Panc1 (cell line): Measurements from ENCODE around the gene ABCC4. TPM values are rescaled to one million over a fixed set of nuclear protein-coding genes. Genes with fewer than 3 reads are reported as not detected.

ENCODE experiments used
- ATAC-seq: fragments of 200-7000 bp; cut with Tn5 transposase; 2 replicates; pipeline ENCODE4 v1.9.1; 2020; ENCODE audit warnings: mild to moderate bottlenecking, moderate library complexity
- BruUV-seq: library from RNA; stranded (reverse); fragments of 400-500 nt; replicated peaks from 2 replicates; lab custom pipeline; 2021; lab: Mats Ljungman, UMichigan
- CTCF ChIA-PET: fragments of 300-600 bp; sonication (Branson Sonifier 250); formaldehyde crosslinking; loops from one replicate; lab custom pipeline; 2022; ENCODE audit warnings: antibody characterized with exemption; lab: Charles Lee
- POLR2A ChIA-PET: fragments of 300-600 bp; sonication (Branson Sonifier 250); formaldehyde crosslinking; loops from one replicate; lab custom pipeline; 2022; ENCODE audit warnings: antibody characterized with exemption; lab: Charles Lee
- DNase-seq: peaks from one replicate; pipeline ENCODE4 v3.0.0-alpha.2; 2010; ENCODE audit warnings: low read depth, low spot score
- H3K27ac ChIP-seq: 2 replicates; pipeline ENCODE4 v1.5.1; 2011; ENCODE audit warnings: mild to moderate bottlenecking, low read length, inconsistent platforms
- H3K27me3 ChIP-seq: fragments of 200-500 bp; sonication (Bioruptor generic); 2 replicates; pipeline ENCODE4 v1.6.0; 2014; ENCODE audit warnings: low read length, inconsistent platforms; ENCODE audit not compliant: control insufficient read depth, insufficient read depth
- H3K36me3 ChIP-seq: fragments of 200-500 bp; sonication (Bioruptor generic); 2 replicates; pipeline ENCODE4 v1.5.1; 2014; ENCODE audit warnings: inconsistent platforms, mild to moderate bottlenecking, low read length, moderate library complexity; ENCODE audit not compliant: control insufficient read depth, insufficient read depth
- H3K4me1 ChIP-seq: 2 replicates; pipeline ENCODE4 v1.5.1; 2011; ENCODE audit warnings: inconsistent platforms, mild to moderate bottlenecking, low read length, moderate library complexity; ENCODE audit not compliant: control insufficient read depth, insufficient read depth
- H3K4me3 ChIP-seq, 2 experiments: 2 replicates each; pipeline ENCODE4 v1.5.1; 2011 to 2012; ENCODE audit warnings: low read depth in 2 of 2, low read length in 2 of 2, mild to moderate bottlenecking in 2 of 2, inconsistent platforms in 1 of 2, moderate library complexity in 1 of 2
- H3K9me3 ChIP-seq: fragments of 200-500 bp; sonication (Bioruptor generic); 2 replicates; pipeline ENCODE4 v1.5.1; 2014; ENCODE audit warnings: low read depth, mild to moderate bottlenecking, inconsistent platforms, low read length, moderate library complexity; ENCODE audit not compliant: control insufficient read depth, insufficient read depth
- POLR2AphosphoS5 ChIP-seq: IDR thresholded peaks from 2 replicates; pipeline ENCODE4 v1.6.1; 2012; ENCODE audit warnings: mild to moderate bottlenecking, low read depth, low read length, moderate library complexity
- REST ChIP-seq, 2 experiments: IDR thresholded peaks; 2 replicates each; pipeline ENCODE4 v1.6.1; 2011 to 2012; ENCODE audit warnings: low read depth in 2 of 2, control low read depth in 1 of 2, low read length in 1 of 2, mild to moderate bottlenecking in 1 of 2, moderate library complexity in 1 of 2; ENCODE audit not compliant: insufficient read depth in 1 of 2
- SIN3A ChIP-seq: IDR thresholded peaks from 2 replicates; pipeline ENCODE4 v1.6.1; 2012; ENCODE audit warnings: low read depth, mild to moderate bottlenecking, low read length, moderate library complexity, borderline replicate concordance; ENCODE audit not compliant: insufficient read depth
- TCF7L2 ChIP-seq: IDR thresholded peaks from 2 replicates; pipeline ENCODE4 v1.6.1; 2011; ENCODE audit warnings: mild to moderate bottlenecking, low read depth, low read length, inconsistent platforms
- in situ Hi-C: cut with HindIII; loops from 2 replicates; pipeline ENCODE4 v1.10.0; 2016; ENCODE audit warnings: low sequenced_read_pairs, low pct_unique_long_range_greater_than_20kb
- intact Hi-C: fragments of 100-400 bp; cut with micrococcal nuclease; formaldehyde crosslinking; loops from one replicate; pipeline ENCODE4 v1.10.0; 2022; ENCODE audit not compliant: unreplicated experiment
- total RNA-seq: library from RNA; stranded (reverse); gene quantifications from one replicate; pipeline ENCODE4 v1.2.1, GENCODE V29; 2021; ENCODE audit not compliant: unreplicated experiment
- TF ChIP-seq, protein P1 (sequence below): fragments of 450-650 bp; IDR thresholded peaks from 2 replicates; pipeline ENCODE4 v1.5.1; 2017; ENCODE audit warnings: mild to moderate bottlenecking

Gene ABCC4
- total RNA-seq, 1 experiment from 2014 or later, result 69.3 TPM

DNA sequence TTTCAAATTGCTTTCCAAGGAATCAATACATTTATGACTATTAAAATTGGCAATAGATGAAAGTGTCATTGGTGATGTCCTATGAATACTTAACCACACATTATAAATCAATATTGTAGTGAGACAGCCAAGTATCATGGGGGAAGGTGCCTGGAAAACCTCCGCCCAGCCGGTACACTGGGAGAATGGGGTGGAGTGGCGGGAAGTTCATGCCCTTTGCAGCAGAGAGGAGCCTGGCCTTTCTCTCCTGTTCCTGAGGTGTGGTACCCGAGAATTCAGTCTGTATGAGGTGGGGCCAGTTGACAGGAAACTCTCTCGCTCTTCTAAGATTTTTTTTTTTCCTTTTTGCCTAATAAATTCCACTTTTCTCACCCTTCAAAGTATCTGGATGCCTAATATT, 25.4 kb upstream of the ABCC4 start:
- DNase-seq, result no peak
- H3K36me3 ChIP-seq, result no peaks in the 10 kb centered on the region
- H3K4me3 ChIP-seq, result no peak overlapping the region
- H3K4me1 ChIP-seq, result no peaks in the 10 kb centered on the region
- no peak for ATAC-seq
- intact Hi-C loops, result no loop called here
- CTCF ChIA-PET, result no interaction called here
- H3K27ac ChIP-seq, result no peak overlapping the region
- no peaks in the 10 kb centered on the region for H3K27me3 ChIP-seq
- in situ Hi-C loops, result no loop called here
- BruUV-seq, result no TSS peak
- POLR2A ChIA-PET, result no interaction called here
- no peaks in the 10 kb centered on the region for H3K9me3 ChIP-seq
- TF ChIP-seq POLR2AphosphoS5, result no peak
- TF ChIP-seq REST (IDR thresholded peaks at IDR 0.05; ENCODE audit: insufficient read depth in 1 of 2, low read depth in 2 of 2, low read length in 1 of 2), result no peak
- TF ChIP-seq TCF7L2, result no peak
- TF ChIP-seq SIN3A, result no peak
- TF ChIP-seq, protein P1, sequence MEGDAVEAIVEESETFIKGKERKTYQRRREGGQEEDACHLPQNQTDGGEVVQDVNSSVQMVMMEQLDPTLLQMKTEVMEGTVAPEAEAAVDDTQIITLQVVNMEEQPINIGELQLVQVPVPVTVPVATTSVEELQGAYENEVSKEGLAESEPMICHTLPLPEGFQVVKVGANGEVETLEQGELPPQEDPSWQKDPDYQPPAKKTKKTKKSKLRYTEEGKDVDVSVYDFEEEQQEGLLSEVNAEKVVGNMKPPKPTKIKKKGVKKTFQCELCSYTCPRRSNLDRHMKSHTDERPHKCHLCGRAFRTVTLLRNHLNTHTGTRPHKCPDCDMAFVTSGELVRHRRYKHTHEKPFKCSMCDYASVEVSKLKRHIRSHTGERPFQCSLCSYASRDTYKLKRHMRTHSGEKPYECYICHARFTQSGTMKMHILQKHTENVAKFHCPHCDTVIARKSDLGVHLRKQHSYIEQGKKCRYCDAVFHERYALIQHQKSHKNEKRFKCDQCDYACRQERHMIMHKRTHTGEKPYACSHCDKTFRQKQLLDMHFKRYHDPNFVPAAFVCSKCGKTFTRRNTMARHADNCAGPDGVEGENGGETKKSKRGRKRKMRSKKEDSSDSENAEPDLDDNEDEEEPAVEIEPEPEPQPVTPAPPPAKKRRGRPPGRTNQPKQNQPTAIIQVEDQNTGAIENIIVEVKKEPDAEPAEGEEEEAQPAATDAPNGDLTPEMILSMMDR, result no peak

- TF ChIP-seq, protein P1, result no peak
- TF ChIP-seq TCF7L2, result no peak
- TF ChIP-seq SIN3A, result no peak
- no peak for TF ChIP-seq POLR2AphosphoS5
- no peak for TF ChIP-seq REST (IDR thresholded peaks at IDR 0.05; ENCODE audit: insufficient read depth in 1 of 2, low read depth in 2 of 2, low read length in 1 of 2)
- ChIA-PET CTCF (no interaction called here), POLR2A (no interaction called here)
- no TSS peak for BruUV-seq
- in situ Hi-C loops, result no loop called here
- DNase-seq (no peak), ATAC-seq (no peak)
- Histone ChIP-seq H3K27me3 (no peaks in the 10 kb centered on the region), H3K9me3 (no peaks in the 10 kb centered on the region), H3K27ac (no peak overlapping the region), H3K4me1 (no peaks in the 10 kb centered on the region), H3K4me3 (no peak overlapping the region), H3K36me3 (no peaks in the 10 kb centered on the region)
- intact Hi-C loops, result no loop called here
These were observed 24.2 kb upstream of the ABCC4 start for GRCh38 chr13:95325485-95325884.
